SKM-1 (cell line): ENCODE data around the gene CHRNE.
"Not testable (repeated sequence)": the region's sequence is repeated elsewhere in the genome, so short reads cannot be mapped to it uniquely, and the experiment has no call there.

Source experiments
- DNase-seq: peaks from one replicate; lab custom pipeline; 2025; ENCODE audit not compliant: unreplicated experiment; lab: John Stamatoyannopoulos, UW

Gene CHRNE

DNA sequence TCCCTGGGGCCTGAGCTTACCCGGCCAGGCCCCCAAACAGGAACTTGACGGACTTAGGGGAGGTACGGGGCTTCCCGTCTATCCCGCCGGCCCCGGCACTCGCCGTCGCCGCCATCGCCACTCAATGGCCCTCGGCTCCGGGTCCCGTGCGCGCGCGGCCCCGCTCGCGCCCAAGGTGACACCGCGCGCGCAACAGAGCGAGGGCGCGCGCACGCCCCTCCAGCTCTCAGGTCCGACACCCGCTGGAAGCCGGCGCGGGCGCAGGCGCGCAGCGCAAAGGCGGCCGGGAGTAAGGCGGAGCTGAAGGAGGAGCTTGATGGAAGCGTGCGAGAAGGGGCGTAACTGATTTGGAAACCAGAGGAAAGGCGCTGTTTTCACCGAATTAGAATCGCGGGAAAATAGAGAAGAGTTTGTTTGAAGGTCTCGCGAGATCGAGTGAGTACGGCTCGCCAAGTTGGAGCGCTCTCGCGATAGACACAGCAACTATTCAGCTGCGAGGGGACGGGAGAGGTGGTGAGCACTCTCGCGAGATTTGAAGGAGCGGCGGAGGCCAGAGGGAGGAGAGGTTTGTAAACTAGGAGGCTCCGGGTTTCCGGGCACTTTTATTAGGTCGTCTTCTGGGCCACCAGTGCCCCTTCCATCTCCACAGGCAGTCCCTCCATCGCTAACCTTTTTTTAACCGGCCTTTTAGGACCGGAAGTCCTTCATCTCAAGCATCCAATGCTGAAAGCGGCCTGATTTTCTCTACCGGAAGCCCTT is 37.1 kb upstream of the CHRNE start, which contains the start of the genes RNF167 and SLC25A11:
RNF167 (plus strand) TSS at position 473 of the 759 bp plus-strand sequence. CDS start 642 bp downstream, outside the sequence.
SLC25A11 (minus strand) TSS at position 251 of the 759 bp plus-strand sequence; CDS start at position 115, 136 bp downstream.
- peak; percentile 90 for DNase-seq

GRCh38 chr17:4939546-4939795 is 36.6 kb upstream of the CHRNE start:
- DNase-seq, result no peak

- DNase-seq, result no peak
Observed at GRCh38 chr17:4938688-4939545, 36.0 kb upstream of the CHRNE start.

DNA sequence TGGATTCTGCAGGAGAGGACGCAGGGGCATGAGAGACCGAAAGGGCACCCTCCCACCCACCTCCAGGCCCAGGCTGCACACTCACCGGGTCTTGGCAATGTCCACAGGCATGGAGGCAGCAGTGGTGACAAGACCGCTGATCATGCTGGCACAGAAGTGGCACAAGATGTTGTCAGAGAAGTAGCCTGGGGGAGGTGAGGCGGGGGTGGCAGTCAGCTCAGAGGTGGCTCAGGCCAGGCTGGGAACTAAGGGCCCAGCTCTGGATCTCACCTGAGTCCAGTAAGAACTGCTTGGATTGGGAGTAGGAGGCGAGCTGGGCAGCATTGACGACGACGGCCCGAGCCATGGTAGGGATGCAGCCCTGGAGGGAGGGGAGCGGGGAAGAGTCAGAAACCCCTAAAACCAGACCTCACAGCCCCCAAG is 35.2 kb upstream of the CHRNE start:
- no peak for DNase-seq

DNA sequence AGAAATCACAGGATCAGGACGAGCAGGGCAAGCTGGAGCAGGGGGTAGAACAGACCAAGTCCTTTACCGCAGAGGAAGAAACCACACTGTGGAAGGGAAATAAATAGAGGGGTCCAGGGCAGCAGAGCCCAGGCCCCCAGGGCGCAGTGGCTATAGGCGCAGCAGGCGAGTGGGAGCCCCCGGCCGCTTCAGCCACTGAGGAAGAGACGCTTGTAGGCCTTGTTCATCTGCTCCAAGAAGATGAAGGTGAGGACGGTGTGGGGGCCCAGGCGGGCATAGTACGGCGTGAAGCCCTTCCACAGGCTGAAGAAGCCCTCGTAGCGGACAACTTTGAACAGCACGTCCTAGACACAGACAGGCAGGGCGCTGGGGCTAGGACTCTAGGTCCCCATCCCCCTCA is 34.7 kb upstream of the CHRNE start:
- DNase-seq, result no peak

- no peak for DNase-seq
Observed at GRCh38 chr17:4936436-4936835, 33.5 kb upstream of the CHRNE start.

DNA sequence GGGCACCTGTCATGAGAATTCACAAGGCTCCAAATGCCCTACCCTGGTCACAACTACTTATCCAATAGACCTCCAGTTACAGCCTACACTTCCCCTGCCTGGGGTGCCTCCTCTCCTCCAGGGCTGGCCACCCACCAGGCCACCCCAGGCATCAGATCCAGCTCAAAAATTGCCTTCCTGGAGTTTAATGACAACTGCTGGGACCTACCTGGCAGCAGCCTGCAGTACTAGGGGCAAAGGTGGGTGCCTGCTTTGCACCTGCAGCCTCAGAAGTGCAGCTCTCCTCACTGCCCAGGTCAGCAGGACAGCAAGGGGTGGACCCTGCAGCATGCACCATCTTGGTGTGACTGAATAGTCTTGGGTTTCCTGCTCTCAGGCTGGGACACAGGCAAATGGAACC is 32.8 kb upstream of the CHRNE start:
- DNase-seq, result no peak

- DNase-seq, result peak; percentile 22
Observed at GRCh38 chr17:4934173-4934979, 31.5 kb upstream of the CHRNE start.

DNA sequence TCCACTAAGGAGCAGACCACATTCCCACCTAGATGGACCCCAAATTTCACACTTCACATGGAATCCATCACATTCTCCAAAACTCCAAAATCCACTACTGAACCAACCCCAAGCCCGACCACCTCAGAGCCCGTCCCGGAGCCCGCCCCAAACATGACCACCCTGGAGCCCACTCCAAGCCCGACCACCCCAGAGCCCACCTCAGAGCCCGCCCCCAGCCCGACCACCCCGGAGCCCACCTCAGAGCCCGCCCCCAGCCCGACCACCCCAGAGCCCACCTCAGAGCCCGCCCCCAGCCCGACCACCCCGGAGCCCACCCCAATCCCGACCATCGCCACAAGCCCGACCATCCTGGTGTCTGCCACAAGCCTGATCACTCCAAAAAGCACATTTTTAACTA is 30.7 kb upstream of the CHRNE start:
- DNase-seq, result no peak

- DNase-seq, result no peak
Observed at GRCh38 chr17:4932756-4933155, 29.9 kb upstream of the CHRNE start.

DNA sequence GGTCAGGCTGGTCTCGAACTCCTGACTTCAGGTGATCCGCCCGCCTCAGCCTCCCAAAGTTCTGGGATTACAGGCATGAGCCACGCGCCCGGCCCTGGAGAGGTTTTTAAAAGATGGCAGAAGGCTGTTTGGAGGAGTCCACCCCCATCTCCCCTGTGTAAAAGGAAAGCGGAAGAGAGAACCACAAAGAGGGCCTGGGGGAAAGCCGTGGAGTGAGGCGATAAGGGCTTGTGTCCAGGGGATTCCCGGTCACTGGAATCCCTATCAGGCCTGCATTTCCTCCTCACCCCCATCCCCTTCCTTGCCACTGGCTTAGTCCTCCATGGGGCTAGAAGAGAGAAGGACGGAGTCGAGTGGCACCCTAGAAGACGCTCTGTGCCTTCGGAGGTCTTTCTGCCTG is 29.1 kb upstream of the CHRNE start, which contains the start of gene GP1BA:
GP1BA (plus strand) TSS at position 315 of the 400 bp plus-strand sequence. CDS start 328 bp downstream, outside the sequence.
- no peak for DNase-seq

DNA sequence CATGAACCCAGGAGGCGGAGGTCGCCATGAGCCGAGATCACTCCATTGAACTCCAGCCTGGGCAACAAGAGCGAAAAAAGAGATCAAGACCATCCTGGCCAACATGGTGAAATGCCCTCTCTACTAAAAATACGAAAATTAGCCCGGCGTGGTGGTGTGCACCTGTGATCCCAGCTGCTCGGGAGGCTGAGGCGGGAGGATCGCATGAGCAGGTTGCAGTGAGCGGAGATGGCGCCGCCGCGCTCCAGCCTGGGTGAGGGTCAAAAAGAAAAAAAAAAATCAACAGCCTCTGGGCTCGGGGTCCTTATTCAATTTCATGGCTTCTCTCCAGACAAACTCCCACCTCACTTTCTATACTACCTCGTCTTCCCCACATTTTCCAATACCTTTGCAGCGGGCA is 26.0 kb upstream of the CHRNE start:
- DNase-seq, result no peak

DNA sequence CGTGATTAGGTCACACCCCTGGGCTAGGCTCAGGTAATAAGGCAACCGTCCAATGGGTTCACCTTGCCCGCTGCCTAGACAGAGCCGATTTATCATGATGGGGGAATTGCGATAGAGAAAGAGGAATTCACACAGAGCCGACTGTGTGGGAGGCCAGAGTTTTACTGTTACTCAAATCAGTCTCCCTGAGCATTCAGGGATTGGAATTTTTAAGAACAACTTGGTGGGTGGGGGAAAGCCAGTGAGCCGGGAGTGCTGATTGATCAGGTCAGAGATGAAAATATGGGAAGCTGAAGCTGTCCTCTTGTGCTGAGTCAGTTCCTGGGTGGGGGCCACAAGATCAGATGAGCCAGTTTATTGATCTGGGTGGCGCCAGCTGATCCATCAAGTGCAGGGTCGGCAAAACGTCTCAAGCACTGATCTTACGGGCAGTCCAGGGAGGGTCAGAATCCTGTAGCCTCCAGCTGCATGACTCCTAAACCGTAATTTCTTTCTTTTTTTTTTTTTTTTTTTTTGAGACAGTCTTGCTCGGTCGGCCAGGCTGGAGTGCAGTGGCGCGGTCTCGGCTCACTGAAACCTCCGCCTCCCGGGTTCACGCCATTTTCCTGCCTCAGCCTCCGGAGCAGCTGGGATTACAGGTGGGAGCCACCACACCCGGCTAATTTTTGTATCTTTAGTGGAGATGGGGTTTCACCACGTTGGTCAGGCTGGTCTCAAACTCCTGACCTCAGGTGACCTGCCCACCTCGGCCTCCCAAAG is 23.9 kb upstream of the CHRNE start:
- DNase-seq, result not testable (repeated sequence)

- DNase-seq, result no peak
Observed at GRCh38 chr17:4921320-4921719, 18.4 kb upstream of the CHRNE start.

DNA sequence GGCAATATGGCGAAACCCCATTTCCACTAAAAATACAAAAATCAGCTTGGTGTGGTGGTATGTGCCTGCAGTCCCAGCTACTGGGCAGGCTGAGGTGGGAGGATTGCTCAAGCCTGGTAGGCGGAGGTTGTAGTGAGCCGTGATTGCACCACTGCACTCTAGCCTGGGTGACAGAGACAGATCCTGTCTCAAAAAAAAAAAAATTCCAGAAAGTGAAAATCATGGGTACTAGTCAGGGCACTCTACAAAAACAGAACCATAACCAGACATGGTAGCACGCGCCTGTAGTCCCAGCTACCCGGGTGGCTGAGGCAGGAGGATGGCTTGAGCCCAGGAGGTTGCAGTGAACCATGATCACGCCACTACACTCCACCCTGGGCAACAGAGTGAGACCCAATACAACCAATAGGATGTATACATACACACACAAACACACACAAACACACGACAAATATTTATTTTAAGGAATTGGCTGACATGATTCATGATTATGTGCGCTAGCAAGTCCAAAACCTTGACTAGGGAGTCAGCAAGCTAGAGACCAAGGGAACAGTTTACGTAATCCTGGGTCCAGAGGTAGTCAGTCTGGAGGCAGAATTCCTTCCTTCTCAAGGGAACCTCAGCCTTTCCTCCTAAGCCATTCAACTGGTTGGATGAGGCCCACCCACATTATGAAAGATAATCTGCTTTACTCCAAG is 17.6 kb upstream of the CHRNE start:
- no peak for DNase-seq

DNA sequence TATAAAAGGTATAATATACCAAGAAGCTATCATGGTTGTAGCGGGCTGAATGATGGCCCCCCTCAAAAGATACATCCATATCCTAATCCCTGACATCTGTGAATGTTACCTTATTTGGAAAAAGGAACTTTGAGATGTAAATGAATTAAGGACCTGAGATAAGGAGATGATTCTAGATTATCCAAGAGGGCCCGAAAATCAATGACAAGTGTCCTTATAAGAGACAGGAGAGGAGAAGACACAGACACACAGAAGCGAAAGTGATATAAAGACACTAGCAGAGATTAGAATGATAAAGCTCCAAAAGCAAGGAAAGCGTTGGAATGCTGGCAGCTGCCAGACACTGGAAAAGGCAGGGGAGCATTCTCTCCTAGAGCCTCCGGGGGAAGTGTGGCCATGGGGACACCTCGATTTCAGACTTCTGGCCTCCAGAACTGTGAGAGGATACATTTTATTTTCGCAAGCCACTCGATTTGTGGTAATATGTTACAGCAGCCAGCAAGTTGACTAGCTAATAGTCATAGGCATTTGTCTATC is 16.7 kb upstream of the CHRNE start:
- no peak for DNase-seq

GRCh38 chr17:4914551-4914950 is 11.7 kb upstream of the CHRNE start:
- not testable (repeated sequence) for DNase-seq

GRCh38 chr17:4913994-4914393 is 11.1 kb upstream of the CHRNE start:
- no peak for DNase-seq

DNA sequence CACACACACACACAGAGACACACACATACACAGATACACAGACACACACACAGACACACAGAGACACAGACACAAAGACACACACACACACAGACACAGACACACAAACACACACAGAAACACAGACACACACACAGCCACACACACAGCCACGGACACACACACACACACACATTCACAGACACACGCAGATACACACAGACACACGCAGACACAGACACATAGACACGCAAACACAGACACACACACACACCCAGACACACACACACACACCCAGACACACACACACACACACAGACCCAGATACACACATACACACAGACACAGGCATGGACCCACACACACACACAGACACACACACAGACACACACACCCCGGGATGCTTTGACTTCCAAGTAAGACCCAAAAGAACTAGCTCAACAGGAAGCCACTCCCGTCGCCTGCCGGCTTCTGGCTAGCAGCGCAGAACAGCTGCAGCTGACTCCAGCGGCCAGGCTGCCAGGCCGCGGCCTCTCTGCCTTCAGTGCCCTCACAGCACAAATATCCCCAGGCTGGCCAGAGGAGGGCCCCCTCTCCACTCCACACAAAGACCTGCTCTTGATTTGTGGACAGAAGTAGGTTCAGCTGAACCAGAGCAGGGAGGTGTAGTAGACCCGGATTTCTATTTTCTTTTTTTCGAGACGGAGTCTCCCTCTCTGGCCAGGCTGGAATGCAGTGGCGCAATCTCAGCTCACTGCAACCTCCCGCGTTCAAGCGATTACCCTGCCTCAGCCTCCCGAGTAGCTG is 6.0 kb upstream of the CHRNE start:
- peak; percentile 14 for DNase-seq
